ENCODE measurements around the gene CLEC2A. TPM values are rescaled to one million over a fixed set of nuclear protein-coding genes. Genes with fewer than 3 reads are reported as not detected.
"Not testable (repeated sequence)": the region's sequence is repeated elsewhere in the genome, so short reads cannot be mapped to it uniquely, and the experiment has no call there.

Gene CLEC2A
- total RNA-seq, 6 donors from 2014 or later: not detected

DNA sequence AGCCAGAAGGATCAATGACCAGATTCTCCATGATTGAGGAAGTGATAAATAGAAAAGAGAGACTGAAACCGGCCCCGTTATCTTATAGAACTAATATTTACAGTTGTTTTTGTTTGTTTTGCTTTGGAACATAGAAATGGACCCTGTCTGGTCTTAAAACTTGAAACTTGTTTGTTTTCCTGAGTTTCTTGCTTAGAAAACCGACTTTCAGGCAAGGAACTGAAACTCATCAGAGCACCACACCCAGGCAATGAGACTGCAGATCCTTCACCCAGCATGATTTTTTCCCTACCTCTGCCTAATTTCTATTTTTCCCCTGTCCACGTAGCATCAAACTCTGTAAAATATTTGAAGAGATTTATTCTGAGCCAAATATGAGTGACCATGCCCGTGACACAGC, 28.4 kb upstream of the CLEC2A start:
- H3K4me1 ChIP-seq: no peaks in the 10 kb centered on the region
- no peak overlapping the region for H3K27ac ChIP-seq
- ATAC-seq (ENCODE audit: low FRiP score in 2 of 2) (no peak), DNase-seq (no peak)
- no peaks in the 10 kb centered on the region for H3K36me3 ChIP-seq
- no peak for TF ChIP-seq POLR2AphosphoS5 (IDR thresholded peaks at IDR 0.05)
- TF ChIP-seq, protein P1, sequence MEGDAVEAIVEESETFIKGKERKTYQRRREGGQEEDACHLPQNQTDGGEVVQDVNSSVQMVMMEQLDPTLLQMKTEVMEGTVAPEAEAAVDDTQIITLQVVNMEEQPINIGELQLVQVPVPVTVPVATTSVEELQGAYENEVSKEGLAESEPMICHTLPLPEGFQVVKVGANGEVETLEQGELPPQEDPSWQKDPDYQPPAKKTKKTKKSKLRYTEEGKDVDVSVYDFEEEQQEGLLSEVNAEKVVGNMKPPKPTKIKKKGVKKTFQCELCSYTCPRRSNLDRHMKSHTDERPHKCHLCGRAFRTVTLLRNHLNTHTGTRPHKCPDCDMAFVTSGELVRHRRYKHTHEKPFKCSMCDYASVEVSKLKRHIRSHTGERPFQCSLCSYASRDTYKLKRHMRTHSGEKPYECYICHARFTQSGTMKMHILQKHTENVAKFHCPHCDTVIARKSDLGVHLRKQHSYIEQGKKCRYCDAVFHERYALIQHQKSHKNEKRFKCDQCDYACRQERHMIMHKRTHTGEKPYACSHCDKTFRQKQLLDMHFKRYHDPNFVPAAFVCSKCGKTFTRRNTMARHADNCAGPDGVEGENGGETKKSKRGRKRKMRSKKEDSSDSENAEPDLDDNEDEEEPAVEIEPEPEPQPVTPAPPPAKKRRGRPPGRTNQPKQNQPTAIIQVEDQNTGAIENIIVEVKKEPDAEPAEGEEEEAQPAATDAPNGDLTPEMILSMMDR (IDR thresholded peaks at IDR 0.05): no peak
- TF ChIP-seq EP300 (IDR thresholded peaks at IDR 0.05): no peak
- TF ChIP-seq POLR2A (IDR thresholded peaks at IDR 0.05): no peak
- H3K4me3 ChIP-seq: no peak overlapping the region
- H3K27me3 ChIP-seq: no peaks in the 10 kb centered on the region
- WGBS, 2 donors: 63 to 75% methylated on average over 5 of the region's 5 CpGs
- H3K9me3 ChIP-seq: no peaks in the 10 kb centered on the region

DNA sequence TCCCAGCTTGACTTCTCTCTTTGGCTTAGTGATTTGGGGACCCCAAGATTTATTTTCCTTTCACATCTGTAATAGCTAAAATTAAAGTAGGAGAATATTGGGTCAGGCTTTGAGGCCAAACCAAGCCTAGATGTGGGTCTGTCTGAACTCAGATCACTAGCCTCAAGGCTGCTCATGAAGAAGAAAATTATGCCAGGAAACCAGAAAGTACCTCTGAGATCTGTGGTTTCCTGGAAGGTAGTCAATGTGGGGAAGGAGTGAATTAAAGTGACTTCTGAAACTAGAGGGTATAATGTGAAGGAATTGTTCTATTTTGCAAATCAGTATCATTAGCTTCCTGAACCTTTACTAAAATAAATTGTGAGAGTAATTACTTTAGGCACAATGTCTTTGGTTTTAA, 25.7 kb upstream of the CLEC2A start:
- Histone ChIP-seq H3K36me3 (no peaks in the 10 kb centered on the region), H3K9me3 (no peaks in the 10 kb centered on the region), H3K4me1 (no peaks in the 10 kb centered on the region), H3K27ac (no peak overlapping the region), H3K4me3 (no peak overlapping the region), H3K27me3 (no peaks in the 10 kb centered on the region)
- no peak for TF ChIP-seq POLR2A (IDR thresholded peaks at IDR 0.05)
- TF ChIP-seq, protein P1 (IDR thresholded peaks at IDR 0.05): no peak
- no peak for TF ChIP-seq EP300 (IDR thresholded peaks at IDR 0.05)
- no peak for TF ChIP-seq POLR2AphosphoS5 (IDR thresholded peaks at IDR 0.05)
- ATAC-seq (ENCODE audit: low FRiP score in 2 of 2) (no peak), DNase-seq (no peak)

DNA sequence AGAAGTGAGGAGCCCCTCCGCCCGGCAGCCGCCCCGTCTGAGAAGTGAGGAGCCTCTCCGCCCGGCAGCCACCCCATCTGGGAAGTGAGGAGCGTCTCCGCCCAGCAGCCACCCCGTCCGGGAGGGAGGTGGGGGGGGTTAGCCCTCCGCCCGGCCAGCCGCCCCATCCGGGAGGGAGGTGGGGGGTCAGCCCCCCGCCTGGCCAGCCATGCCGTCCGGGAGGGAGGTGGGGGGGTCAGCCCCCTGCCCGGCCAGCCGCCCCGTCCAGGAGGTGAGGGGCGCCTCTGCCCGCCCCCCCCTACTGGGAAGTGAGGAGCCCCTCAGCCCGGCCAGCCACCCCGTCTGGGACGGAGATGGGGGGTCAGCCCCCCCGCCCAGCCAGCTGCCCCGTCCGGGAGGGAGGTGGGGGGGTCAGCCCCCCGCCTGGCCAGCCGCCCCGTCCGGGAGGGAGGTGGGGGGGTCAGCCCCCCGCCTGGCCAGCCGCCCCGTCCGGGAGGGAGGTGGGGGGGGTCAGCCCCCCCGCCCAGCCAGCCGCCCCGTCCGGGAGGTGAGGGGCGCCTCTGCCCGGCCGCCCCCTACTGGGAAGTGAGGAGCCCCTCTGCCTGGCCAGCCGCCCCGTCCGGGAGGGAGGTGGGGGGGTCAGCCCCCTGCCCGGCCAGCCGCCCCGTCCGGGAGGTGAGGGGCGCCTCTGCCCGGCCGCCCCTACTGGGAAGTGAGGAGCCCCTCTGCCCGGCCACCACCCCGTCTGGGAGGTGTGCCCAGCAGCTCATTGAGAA, 21.0 kb upstream of the CLEC2A start:
- H3K27ac ChIP-seq; H3K4me1 ChIP-seq; H3K36me3 ChIP-seq; H3K9me3 ChIP-seq; H3K4me3 ChIP-seq; H3K27me3 ChIP-seq; ATAC-seq (ENCODE audit: low FRiP score in 2 of 2): not testable (repeated sequence)
- 90% methylated on average over 2 of the region's 55 CpGs; no CpG with 5 or more reads in 1 of the 2 donors for WGBS, 2 donors
- DNase-seq: peak in 1 of 2 donors; percentile 52

DNA sequence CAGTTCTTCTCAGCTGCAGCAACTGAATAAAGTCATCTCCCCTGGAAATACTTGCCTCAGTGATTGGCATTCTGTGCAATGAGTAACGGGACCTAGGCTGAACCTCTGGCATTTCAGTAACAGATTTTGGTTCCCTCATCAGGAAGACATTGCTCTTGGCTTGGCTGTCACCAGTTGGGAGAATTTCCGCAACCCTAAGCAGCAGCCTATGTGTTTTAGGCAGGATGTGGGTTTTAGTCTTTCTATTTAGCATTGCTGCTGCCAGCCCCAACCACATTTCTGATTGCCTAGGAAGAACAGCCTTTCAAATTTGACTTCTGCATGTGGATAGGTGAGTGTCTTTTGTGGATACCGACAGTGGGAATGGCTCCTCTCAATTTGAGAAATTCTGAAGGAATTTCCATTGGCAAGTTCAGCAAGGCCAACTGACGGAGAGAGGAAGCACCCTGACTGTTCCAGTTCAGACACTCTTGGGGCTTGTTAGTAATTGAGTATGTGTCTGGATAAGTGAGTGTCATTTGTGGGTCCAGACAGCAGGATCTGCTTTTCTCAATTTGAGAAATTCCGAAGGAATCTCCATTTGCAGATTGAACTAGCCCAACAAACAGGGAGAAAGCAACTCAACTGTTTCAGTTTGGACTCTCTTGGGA, 19.0 kb upstream of the CLEC2A start:
- Histone ChIP-seq H3K9me3 (no peaks in the 10 kb centered on the region), H3K27me3 (no peaks in the 10 kb centered on the region), H3K36me3 (no peaks in the 10 kb centered on the region), H3K27ac (no peak overlapping the region), H3K4me1 (peaks cover 0 to 6% (median 3%) of the 10 kb centered on the region in 4 donors), H3K4me3 (no peak overlapping the region)
- ATAC-seq (ENCODE audit: low FRiP score in 2 of 2) (no peak), DNase-seq (no peak)
- 64 to 76% methylated on average over 5 of the region's 5 CpGs for WGBS, 2 donors
- TF ChIP-seq POLR2A (IDR thresholded peaks at IDR 0.05): no peak
- TF ChIP-seq, protein P1 (IDR thresholded peaks at IDR 0.05): no peak
- TF ChIP-seq EP300 (IDR thresholded peaks at IDR 0.05): no peak
- TF ChIP-seq POLR2AphosphoS5 (IDR thresholded peaks at IDR 0.05): no peak

DNA sequence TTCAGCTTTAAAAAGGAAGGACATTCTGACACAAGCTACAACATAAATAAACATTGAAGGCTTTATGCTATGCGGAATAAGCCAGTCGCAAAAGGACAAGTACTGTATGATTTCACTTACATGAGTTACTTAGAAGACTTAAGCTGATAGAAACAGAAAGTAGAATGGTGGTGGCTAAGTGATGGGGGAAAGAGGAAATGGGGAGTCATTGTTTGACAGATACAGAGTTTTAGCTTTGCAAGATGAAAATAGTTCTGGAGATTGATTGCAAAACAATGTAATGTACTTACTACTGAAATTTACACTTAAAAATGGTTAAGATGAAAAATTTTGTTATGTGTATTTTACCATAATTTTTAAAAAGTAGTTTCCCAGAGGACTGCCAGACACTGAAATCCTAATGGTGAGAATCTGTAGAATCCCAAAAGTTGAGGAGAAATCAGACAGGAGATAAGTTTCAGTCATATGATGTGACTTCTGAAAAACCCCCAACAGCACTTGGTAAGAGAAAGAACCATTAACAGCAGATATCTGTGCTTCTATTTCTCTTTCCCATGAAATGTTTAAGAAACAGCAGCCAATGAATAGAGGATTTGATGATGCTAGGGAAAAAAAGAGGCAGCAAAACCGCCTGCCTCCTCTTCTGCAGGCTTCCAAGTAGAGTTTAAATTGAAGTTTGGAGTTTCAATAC, 16.6 kb upstream of the CLEC2A start:
- 52 to 55% methylated on average over 3 of the region's 3 CpGs for WGBS, 2 donors
- ATAC-seq (ENCODE audit: low FRiP score in 2 of 2) (peak in 1 of 2 donors; percentile 61), DNase-seq (no peak)
- no peak overlapping the region for H3K27ac ChIP-seq
- no peaks in the 10 kb centered on the region for H3K9me3 ChIP-seq
- peaks cover 0 to 6% (median 3%) of the 10 kb centered on the region in 4 donors for H3K4me1 ChIP-seq
- H3K27me3 ChIP-seq: no peaks in the 10 kb centered on the region
- H3K4me3 ChIP-seq: no peak overlapping the region
- no peak for TF ChIP-seq POLR2AphosphoS5 (IDR thresholded peaks at IDR 0.05)
- TF ChIP-seq, protein P1 (IDR thresholded peaks at IDR 0.05): no peak
- no peak for TF ChIP-seq EP300 (IDR thresholded peaks at IDR 0.05)
- TF ChIP-seq POLR2A (IDR thresholded peaks at IDR 0.05): no peak
- H3K36me3 ChIP-seq: no peaks in the 10 kb centered on the region

All from upper lobe of left lung (tissue), 6 donors.